Endodermal cell (in vitro differentiated cells): ENCODE measurements around the gene TMEM164. TPM values are rescaled to one million over a fixed set of nuclear protein-coding genes. Genes with fewer than 3 reads are reported as not detected.

Experiments
- DNase-seq: peaks from one replicate; pipeline ENCODE4 v3.0.0-alpha.2; 2017
- H3K27ac ChIP-seq: 2 replicates; pipeline ENCODE4 v1.5.1; 2013; ENCODE audit warnings: mild to moderate bottlenecking, low read depth, low read length, moderate library complexity
- H3K27me3 ChIP-seq: 2 replicates; pipeline ENCODE4 v1.6.1; 2013; ENCODE audit warnings: mild to moderate bottlenecking, low read length, moderate library complexity; ENCODE audit not compliant: insufficient read depth, control insufficient read depth, poor library complexity, severe bottlenecking
- H3K36me3 ChIP-seq: 2 replicates; pipeline ENCODE4 v1.7.0; 2013; ENCODE audit warnings: mild to moderate bottlenecking, low read length, moderate library complexity; ENCODE audit not compliant: control insufficient read depth, insufficient read depth
- H3K4me1 ChIP-seq: one replicate; pipeline ENCODE4 v1.7.0; 2013; ENCODE audit warnings: low read length; ENCODE audit not compliant: control insufficient read depth, insufficient read depth
- H3K4me3 ChIP-seq: 2 replicates; pipeline ENCODE4 v1.5.1; 2013; ENCODE audit warnings: mild to moderate bottlenecking, low read length, moderate library complexity
- H3K9ac ChIP-seq: 2 replicates; pipeline ENCODE4 v1.6.1; 2013; ENCODE audit warnings: mild to moderate bottlenecking, low read length, moderate library complexity; ENCODE audit not compliant: poor library complexity, severe bottlenecking; ENCODE audit errors: extremely low read depth
- H3K9me3 ChIP-seq: 2 replicates; pipeline ENCODE4 v1.6.1; 2013; ENCODE audit warnings: mild to moderate bottlenecking, low read length, moderate library complexity; ENCODE audit not compliant: control insufficient read depth
- H3K27ac Mint-ChIP-seq: 2 replicates; pipeline ENCODE4 v1.8.0; 2020; ENCODE audit warnings: mixed read lengths
- H3K27me3 Mint-ChIP-seq: 2 replicates; pipeline ENCODE4 v1.8.0; 2021; ENCODE audit warnings: mild to moderate bottlenecking, mixed read lengths; ENCODE audit not compliant: insufficient read depth
- H3K36me3 Mint-ChIP-seq: 2 replicates; pipeline ENCODE4 v1.8.0; 2020; ENCODE audit warnings: low read depth, mixed read lengths
- H3K4me1 Mint-ChIP-seq: 2 replicates; pipeline ENCODE4 v1.8.0; 2020; ENCODE audit warnings: mixed read lengths
- H3K4me3 Mint-ChIP-seq: 2 replicates; pipeline ENCODE4 v1.8.0; 2020; ENCODE audit warnings: mild to moderate bottlenecking, moderate library complexity, mixed read lengths
- H3K9me3 Mint-ChIP-seq: 2 replicates; pipeline ENCODE4 v1.8.0; 2020; ENCODE audit warnings: mild to moderate bottlenecking, mixed read lengths
- CTCF ChIP-seq: fragments of 200-600 bp; sonication (generic); conservative IDR thresholded peaks from 2 replicates; pipeline ENCODE4 v1.5.0; 2021; ENCODE audit warnings: antibody characterized with exemption, mild to moderate bottlenecking
- WGBS, 2 experiments: methylation state at CpG; one replicate each; pipeline versions ENCODE4 v1.1.5 to v1.1.7; 2013; ENCODE audit warnings: missing lambda C conversion rate in 2 of 2, mixed read lengths in 1 of 2; ENCODE audit not compliant: insufficient coverage in 1 of 2, insufficient read length in 1 of 2; 5-methylcytosine and 5-hydroxymethylcytosine counted together
- total RNA-seq, 2 donors: library from RNA; stranded (reverse); fragmentation: NEBNext Ultra II Directional in 1 of 2; extraction: Animal tissue kit (Norgen Biotek cat#: 25700) in 1 of 2; gene quantifications; 2 replicates in 1 of 2; 3 replicates in 1 of 2; pipeline ENCODE4 v1.2.1, GENCODE V29; 2021

The TMEM164 gene
- total RNA-seq, 2 donors from 2014 or later, result 30.4 to 50.7 TPM

GRCh38 chrX:110156167-110156754, 153.3 kb downstream of the TMEM164 start:
- Histone ChIP-seq H3K9ac (no peak overlapping the region), H3K4me1 (no peaks in the 10 kb centered on the region), H3K27ac (no peak overlapping the region), H3K27me3 (no peaks in the 10 kb centered on the region), H3K36me3 (no peaks in the 10 kb centered on the region), H3K4me3 (no peak overlapping the region), H3K9me3 (no peaks in the 10 kb centered on the region)
- no peak for DNase-seq
- Mint-ChIP-seq H3K27ac (no peak overlapping the region), H3K9me3 (no peaks in the 10 kb centered on the region), H3K4me3 (no peak overlapping the region), H3K4me1 (no peaks in the 10 kb centered on the region), H3K36me3 (peaks cover 5% of the 10 kb centered on the region), H3K27me3 (no peaks in the 10 kb centered on the region)
- 86% methylated on average over 6 of the region's 6 CpGs; no CpG with 5 or more reads in 1 of the 2 experiments for WGBS, 2 experiments
- peak; percentile 83 for TF ChIP-seq CTCF

DNA sequence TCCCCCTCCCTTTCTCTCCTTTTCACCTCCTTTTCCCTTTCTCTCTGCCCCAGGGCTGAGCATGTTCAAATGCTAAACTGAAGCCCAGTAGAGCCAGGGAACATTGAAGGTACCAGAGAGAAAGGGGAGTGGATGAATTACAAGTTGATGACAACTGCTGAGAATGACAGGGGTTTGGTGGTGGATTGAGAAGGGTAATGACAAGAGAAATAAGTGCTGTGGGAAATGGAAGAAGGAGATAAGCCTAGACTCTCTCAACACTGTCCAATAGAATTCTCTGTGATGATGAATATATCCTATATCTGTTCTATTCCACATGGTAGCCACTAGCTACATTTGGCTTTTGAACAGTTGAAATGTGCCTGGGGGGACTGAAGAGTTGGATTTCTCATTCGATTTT, 154.5 kb downstream of the TMEM164 start:
- no peak for TF ChIP-seq CTCF
- no peak overlapping the region for H3K4me3 Mint-ChIP-seq
- no peak for DNase-seq
- H3K4me1 ChIP-seq, result no peaks in the 10 kb centered on the region
- no peaks in the 10 kb centered on the region for H3K9me3 Mint-ChIP-seq
- peaks cover 5% of the 10 kb centered on the region for H3K36me3 Mint-ChIP-seq
- no peak overlapping the region for H3K4me3 ChIP-seq
- H3K4me1 Mint-ChIP-seq, result no peaks in the 10 kb centered on the region
- H3K27ac ChIP-seq, result no peak overlapping the region
- H3K27me3 ChIP-seq, result no peaks in the 10 kb centered on the region
- no peak overlapping the region for H3K27ac Mint-ChIP-seq
- H3K36me3 ChIP-seq, result no peaks in the 10 kb centered on the region
- no peaks in the 10 kb centered on the region for H3K27me3 Mint-ChIP-seq
- 80% methylated on average over 1 of the region's 1 CpG; no CpG with 5 or more reads in 1 of the 2 experiments for WGBS, 2 experiments
- H3K9ac ChIP-seq, result no peak overlapping the region
- no peaks in the 10 kb centered on the region for H3K9me3 ChIP-seq

GRCh38 chrX:110159235-110159634, 156.3 kb downstream of the TMEM164 start:
- Histone ChIP-seq H3K4me1 (no peaks in the 10 kb centered on the region), H3K9ac (no peak overlapping the region), H3K36me3 (no peaks in the 10 kb centered on the region), H3K4me3 (no peak overlapping the region), H3K27me3 (no peaks in the 10 kb centered on the region), H3K9me3 (no peaks in the 10 kb centered on the region), H3K27ac (no peak overlapping the region)
- no peaks in the 10 kb centered on the region for H3K4me1 Mint-ChIP-seq
- H3K36me3 Mint-ChIP-seq, result peaks cover 5% of the 10 kb centered on the region
- H3K27me3 Mint-ChIP-seq, result no peaks in the 10 kb centered on the region
- H3K9me3 Mint-ChIP-seq, result no peaks in the 10 kb centered on the region
- H3K4me3 Mint-ChIP-seq, result no peak overlapping the region
- no peak for TF ChIP-seq CTCF
- no peak for DNase-seq
- H3K27ac Mint-ChIP-seq, result no peak overlapping the region
- WGBS, 2 experiments, result 91 to 96% methylated on average over 4 to 7 of the region's 7 CpGs
